Fibroblast of pulmonary artery (primary cell): ENCODE measurements around the gene DMD.

Experiments used
- DNase-seq: peaks from one replicate; pipeline ENCODE4 v3.0.0-alpha.2; 2010; ENCODE audit warnings: low read depth
- H3K4me3 ChIP-seq: replicated peaks from 2 replicates; pipeline ENCODE4 v1.5.1; 2011; ENCODE audit warnings: low read depth, mild to moderate bottlenecking, control low read depth, low read length, moderate library complexity
- CTCF ChIP-seq: IDR thresholded peaks from 2 replicates; pipeline ENCODE4 v1.5.1; 2011; ENCODE audit warnings: mild to moderate bottlenecking, control low read depth, low read length, inconsistent platforms; ENCODE audit errors: missing control alignments

Gene DMD

GRCh38 chrX:33160273-33160672 lies 51.1 kb downstream of the DMD start:
- DNase-seq: no peak
- TF ChIP-seq CTCF: no peak
- no peak overlapping the region for H3K4me3 ChIP-seq

GRCh38 chrX:33156152-33156726 lies 55.1 kb downstream of the DMD start:
- DNase-seq: peak; percentile 18
- no peak for TF ChIP-seq CTCF
- H3K4me3 ChIP-seq: no peak overlapping the region

- H3K4me3 ChIP-seq: no peak overlapping the region
Observed at GRCh38 chrX:33149580-33149979, 61.8 kb downstream of the DMD start.

GRCh38 chrX:33149085-33149484 lies 62.3 kb downstream of the DMD start:
- no peak overlapping the region for H3K4me3 ChIP-seq
- no peak for DNase-seq
- TF ChIP-seq CTCF: no peak

More at GRCh38 chrX:33149580-33149979, 61.8 kb downstream of the DMD start:
- no peak for TF ChIP-seq CTCF
- no peak for DNase-seq

GRCh38 chrX:33142331-33142730 lies 69.0 kb downstream of the DMD start:
- no peak for TF ChIP-seq CTCF
- no peak overlapping the region for H3K4me3 ChIP-seq
- DNase-seq: no peak

GRCh38 chrX:33138677-33139249 lies 72.6 kb downstream of the DMD start:
- DNase-seq: peak; percentile 4
- TF ChIP-seq CTCF: no peak
- H3K4me3 ChIP-seq: no peak overlapping the region

GRCh38 chrX:33134164-33134563 lies 77.2 kb downstream of the DMD start:
- H3K4me3 ChIP-seq: no peak overlapping the region
- DNase-seq: no peak
- TF ChIP-seq CTCF: no peak
